Amniotic stem cell (primary cell): ENCODE measurements around the gene CSDE1.
A peak's percentile ranks its signal among the peaks of the same experiment; 100 is the strongest.
"Not testable (repeated sequence)": the region's sequence is repeated elsewhere in the genome, so short reads cannot be mapped to it uniquely, and the experiment has no call there.

ENCODE experiments used
- DNase-seq: peaks from one replicate; lab custom pipeline; 2025; lab: John Stamatoyannopoulos, UW

CSDE1 gene

DNA sequence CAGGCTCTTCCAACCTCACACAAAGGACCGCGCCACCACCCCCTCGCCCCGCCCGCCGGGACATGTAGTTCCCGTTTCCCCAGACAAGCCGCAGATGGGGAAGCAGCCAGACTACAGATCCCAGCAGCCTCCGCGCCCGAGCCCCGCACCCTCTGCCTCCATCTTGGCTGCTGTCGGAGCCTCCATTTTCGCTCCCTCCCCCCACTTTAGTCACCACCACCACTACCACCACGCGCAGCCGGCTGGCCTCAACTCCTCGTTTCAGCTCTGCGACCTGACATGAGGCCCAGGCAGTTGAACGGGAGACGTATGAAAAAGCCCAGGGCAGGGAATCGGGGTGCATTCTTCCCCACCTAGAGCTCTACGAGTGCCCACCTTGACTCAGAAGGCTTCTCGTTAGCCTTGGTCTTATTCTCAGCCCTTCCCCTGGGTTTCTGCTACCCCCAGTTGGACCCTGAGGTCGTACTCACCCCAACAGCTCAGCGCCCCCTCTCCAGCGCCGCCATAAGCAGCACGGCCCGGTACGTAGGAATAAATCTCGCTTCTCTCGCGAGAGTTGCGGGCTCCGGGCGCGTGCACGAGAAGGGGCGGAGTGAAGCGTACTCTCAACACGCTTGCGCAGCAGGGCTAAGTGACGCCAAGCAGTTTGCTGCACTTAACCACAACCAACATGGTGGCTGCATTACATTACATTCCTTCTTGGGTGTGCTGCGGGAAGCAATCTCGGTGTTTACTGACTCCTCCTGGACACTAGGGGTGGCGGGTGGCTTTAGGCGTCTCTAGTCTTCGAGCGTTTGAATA lies at the start of gene CSDE1:
Gene CSDE1 (minus strand): TSS at position 530 of the 801 bp plus-strand sequence. CDS start 18,094 bp downstream, outside the sequence.
- peak; percentile 94 for DNase-seq

- DNase-seq, result not testable (repeated sequence)
Measured at GRCh38 chr1:114804449-114804848, 46.7 kb upstream of the CSDE1 start.

- DNase-seq, result no peak
Measured at GRCh38 chr1:114803001-114803400, 45.2 kb upstream of the CSDE1 start.

DNA sequence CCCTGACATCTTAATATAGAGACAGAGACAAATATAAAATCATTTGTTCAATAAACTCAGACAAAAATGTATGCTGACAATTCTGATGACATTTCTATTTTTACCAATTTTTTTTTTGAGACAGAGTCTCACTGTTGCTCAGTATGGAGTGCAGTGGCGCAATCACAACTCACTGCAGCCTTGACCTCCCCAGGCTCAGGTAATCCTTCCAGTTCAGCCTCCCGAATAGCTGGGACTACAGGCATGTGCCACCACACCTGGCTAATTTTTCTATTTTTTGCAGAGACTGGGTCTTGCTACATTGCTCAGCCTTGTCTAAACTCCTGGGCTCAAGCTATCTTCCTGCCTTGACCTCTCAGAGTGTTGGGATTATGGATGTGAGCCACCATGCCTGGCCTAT lies 36.3 kb upstream of the CSDE1 start:
- DNase-seq, result no peak

GRCh38 chr1:114790581-114790980 lies 32.8 kb upstream of the CSDE1 start:
- not testable (repeated sequence) for DNase-seq

DNA sequence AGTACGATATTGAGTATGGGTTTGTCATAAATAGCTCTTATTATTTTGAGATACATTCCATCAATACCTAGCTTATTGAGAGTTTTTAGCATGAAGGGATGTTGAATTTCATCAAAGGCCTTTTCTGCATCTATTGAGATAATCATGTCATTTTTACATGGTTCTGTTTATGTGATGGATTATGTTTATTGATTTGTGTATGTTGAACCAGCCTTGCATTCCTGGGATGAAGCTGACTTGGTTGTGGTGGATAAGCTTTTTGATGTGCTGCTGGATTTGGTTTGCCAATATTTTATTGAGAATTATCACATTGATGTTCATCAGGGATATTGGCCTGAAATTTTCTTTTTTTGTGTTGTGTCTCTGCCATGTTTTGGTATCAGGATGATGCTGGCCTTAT lies 28.7 kb upstream of the CSDE1 start:
- not testable (repeated sequence) for DNase-seq

DNA sequence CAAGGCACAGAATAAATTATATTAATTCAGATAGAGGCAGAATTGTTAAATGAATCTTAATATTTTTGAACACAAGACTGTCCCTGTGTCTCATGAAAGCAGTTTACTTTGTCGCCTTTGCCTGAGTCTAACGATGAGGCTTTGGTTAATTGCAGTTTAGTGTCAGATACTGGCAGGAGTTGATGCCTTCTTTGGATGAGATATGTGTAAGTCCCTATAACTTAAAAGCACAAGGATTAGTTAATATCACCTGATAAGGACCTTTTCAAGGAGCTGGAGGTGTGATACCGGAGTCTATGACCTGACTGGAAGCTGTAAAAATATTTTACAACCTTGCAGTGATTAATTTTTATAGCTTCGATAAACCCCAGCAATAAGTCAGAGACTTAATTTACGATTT lies 24.7 kb upstream of the CSDE1 start:
- no peak for DNase-seq

DNA sequence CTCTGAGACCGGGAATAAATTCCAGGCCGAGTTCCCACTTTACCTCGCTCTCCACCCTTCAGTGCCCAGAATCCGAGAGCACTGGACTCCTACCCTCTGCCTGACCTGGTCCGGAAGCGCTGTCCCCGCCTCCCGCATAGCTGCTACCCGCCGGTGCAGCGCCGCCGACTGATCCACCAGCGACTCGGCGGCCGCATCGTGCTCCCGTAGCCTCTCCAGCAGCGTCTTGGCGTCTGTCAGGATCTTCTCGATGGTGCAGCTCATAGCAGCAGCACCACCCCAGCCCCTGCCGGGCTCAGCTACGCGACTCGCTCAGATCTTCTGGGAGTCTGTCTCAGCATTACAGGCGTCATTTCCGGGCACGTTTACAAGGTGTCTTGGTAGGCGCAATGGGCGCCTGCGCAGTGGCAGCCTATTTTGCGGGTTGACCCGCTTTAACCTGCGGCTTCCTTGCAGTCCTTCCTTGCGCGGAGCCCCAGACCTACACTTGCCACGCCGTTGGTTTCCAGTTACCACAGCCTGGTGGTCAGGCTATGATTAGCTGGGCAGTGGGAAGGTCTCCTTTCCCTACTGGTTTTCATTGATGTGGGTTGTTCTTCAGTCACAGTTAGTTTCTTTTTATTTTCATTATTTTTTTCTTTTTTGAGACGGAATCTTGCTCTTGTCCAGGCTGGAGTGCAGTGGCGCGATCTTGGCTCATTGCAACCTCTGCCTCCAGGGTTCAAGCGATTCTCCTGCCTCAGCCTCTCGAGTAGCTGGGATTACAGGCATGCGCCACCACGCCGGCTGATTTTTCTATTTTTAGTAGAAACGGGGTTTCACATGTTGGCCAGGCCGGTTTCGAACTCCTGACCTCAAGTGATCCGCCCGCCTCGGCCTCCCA lies 22.8 kb upstream of the CSDE1 start, which contains the start of gene SIKE1:
Gene SIKE1 (minus strand): TSS at position 342 of the 883 bp plus-strand sequence. CDS start 78 bp downstream, at position 264.
- peak; percentile 85 for DNase-seq

DNA sequence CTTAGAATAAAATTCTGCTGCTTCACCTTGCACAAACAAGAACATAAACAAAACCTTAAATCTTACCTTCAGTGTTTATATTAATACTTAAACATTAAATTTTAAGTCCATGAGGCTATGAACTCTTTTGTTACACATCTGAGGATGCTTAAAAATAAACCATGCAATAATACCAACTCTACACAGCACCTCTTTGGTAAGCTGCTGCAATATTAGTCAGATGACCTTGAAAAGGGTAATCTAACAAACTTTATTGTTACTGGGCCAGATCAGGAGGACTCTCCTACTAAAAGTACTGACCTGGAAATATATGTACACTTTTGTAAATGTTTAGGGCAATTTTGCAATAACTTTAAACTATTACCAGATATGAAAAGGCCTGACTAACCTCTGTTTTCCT lies 21.9 kb upstream of the CSDE1 start:
- no peak for DNase-seq

DNA sequence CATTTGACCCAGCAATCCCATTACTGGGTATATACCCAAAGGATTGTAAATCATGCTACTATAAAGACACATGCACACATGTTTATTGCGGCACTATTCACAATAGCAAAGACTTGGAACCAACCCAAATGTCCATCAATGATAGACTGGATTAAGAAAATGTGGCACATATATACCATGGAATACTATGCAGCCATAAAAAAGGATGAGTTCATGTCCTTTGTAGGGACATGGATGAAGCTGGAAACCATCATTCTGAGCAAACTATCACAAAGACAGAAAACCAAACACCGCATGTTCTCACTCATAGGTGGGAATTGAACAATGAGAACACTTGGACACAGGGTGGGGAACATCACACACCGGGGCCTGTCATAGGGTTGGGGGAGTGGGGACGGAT lies 18.9 kb upstream of the CSDE1 start:
- not testable (repeated sequence) for DNase-seq

- DNase-seq, result no peak
Measured at GRCh38 chr1:114771992-114772391, 14.2 kb upstream of the CSDE1 start.

GRCh38 chr1:114770989-114771388 lies 13.2 kb upstream of the CSDE1 start:
- no peak for DNase-seq

DNA sequence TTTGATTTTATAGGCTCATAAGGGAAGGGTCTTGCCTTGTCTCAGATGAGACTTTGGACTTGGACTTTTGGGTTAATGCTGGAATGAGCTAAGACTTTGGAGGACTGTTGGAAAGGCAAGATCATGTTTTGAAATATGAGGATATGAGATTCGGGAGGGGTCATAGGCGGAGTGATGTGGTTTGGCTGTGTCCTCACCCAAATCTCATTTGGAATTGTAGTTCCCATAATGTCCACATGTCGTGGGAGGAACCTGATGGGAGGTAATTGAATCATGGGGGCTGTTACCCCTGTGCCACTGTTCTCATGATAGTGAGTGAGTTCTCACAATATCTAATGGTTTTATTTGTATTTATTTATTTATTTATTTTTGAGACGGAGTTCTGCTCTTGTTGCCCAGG lies 6.9 kb upstream of the CSDE1 start:
- DNase-seq, result no peak

DNA sequence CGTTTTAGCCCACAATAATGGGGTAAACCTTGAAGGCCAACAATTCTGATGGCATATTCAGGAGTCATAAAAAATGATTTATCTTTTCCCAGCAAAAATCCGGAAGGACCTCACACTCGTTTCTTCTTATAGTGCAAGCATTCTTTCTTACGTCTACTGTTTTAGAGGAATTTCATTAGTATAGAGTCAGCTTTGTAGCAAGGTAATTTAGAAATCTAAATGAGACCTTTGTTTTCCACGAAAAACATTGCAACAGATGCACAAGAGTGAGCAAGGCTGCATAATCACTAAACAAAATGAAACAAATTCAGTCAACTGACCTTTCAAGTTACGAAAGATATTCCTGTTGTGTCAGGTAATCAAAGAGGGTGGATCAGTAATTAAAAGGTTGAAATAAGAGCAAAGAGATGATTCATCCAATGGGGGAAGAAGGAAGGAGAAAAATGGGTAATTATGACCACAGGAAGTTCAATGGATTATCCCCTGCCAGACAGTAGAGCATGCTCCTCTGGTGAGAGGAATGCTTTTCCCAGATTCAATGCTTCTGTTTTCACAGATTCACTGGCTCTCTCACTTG lies 560 bp upstream of the CSDE1 start:
- DNase-seq, result no peak

DNA sequence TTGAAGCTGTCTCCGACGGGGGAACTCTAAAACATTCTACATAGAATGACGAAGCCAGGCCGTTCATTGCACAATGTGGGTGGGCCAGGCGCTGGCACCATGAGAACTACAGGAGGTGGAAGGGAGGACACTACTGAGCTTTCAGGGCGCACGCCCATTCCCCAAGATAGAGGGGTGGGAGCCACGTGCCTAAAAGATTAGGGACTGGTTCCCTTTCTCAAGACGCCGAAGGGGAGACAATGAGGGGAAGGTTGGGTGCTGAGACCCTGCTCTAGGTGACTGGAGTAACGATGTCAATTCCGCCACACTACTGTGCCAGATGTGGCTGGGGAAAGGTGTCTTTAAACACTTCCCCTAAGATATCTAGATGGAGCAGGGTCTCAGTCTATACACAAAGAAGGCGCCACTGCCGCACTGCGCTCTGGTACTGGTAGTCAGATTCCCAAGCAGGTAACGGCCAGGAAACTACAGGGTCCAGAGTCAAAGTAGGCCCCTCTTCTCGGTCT lies 782 bp downstream of the CSDE1 start:
- DNase-seq, result peak; percentile 14

GRCh38 chr1:114756009-114756892 lies 1.5 kb downstream of the CSDE1 start:
- no peak for DNase-seq

DNA sequence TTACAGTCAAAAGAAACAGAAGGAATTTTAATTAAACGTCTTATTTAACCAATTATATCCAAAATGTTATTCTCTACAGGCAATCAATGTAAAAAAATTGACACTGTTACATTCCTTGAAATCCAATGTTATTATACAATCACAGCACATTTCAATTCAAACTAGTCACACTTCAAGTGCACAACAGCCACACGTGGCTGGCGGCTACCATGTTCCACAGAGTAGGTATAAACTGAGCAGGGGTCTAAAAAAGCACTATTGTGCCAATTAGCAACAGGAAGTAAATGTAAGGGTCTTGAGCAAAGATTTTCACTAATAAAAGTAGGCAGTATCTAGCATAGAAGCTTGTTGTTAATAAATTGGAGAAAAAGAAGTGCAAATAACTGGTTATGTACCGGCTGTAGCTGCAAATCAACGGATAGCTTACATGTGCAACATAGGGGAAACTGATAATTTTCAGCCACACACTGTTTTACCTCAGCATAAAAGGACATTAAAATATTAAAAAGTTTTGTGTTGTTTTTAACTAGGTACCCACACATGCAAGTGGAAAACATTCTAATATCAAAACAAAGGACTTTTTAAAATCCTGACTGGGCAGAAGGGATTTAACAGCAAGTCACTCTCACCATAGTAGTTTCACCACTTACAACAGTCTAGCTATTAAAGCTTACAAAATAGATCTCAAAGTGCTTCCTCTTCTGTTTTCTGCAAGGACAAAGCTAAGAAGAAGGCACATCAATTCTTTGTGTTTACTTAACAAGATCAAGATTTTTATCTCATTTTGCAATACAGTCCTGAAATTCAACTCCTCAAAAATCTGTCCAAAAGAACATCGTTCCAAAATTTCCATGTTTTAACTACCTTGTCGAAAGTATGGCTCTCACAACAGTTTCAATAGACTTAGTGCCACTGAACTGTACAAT lies 2.5 kb downstream of the CSDE1 start:
- DNase-seq, result no peak

- not testable (repeated sequence) for DNase-seq
Measured at GRCh38 chr1:114753702-114754101, 4.1 kb downstream of the CSDE1 start.

DNA sequence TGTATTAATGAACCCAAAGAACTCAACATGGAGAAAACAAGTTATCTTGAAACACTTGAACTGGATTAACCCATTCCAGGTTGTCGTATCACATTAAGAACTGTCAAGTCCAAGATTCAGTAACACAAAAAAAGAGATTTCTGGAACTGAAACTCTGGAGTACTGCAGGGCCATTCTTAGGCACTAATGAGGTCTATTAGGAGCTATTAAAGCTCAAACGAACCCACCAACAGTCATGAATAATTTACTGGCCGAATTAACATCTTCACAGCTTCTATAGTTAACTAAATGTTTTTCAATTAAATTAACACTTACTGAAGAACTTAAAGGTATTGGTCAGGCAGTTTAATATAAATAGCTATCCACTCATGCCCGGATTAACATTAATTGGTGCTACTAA lies 4.6 kb downstream of the CSDE1 start:
- no peak for DNase-seq

GRCh38 chr1:114750780-114751179 lies 7.0 kb downstream of the CSDE1 start:
- no peak for DNase-seq
